Measurements from ENCODE around the gene RYK.

DNA sequence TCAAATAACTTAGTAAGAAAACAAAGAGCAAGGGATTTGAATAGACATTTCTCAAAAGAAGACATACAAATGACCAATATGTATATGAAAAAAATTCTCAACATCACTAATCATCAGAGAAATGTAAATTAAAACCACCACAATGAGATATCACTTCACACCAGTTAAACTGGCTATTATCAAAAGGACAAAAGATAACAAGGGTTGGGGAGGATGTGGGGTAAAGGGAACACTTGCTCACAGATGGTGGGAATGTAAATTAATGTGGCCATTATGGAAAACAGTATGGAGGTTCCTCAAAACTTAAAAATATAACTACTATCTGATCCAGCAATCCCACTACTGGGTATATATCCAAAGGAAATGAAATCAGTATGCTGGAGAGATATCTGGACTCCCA lies 46.0 kb upstream of the RYK start:
- TF ChIP-seq RAD21 (IDR thresholded peaks at IDR 0.05) = no peak
- TF ChIP-seq RXRA (IDR thresholded peaks at IDR 0.05) = no peak
- TF ChIP-seq YY1 (IDR thresholded peaks at IDR 0.05) = no peak
- TF ChIP-seq GABPA (IDR thresholded peaks at IDR 0.05 in 1 of 2, conservative IDR thresholded peaks at IDR 0.05 in 1 of 2) = no peak
- TF ChIP-seq, protein P1, sequence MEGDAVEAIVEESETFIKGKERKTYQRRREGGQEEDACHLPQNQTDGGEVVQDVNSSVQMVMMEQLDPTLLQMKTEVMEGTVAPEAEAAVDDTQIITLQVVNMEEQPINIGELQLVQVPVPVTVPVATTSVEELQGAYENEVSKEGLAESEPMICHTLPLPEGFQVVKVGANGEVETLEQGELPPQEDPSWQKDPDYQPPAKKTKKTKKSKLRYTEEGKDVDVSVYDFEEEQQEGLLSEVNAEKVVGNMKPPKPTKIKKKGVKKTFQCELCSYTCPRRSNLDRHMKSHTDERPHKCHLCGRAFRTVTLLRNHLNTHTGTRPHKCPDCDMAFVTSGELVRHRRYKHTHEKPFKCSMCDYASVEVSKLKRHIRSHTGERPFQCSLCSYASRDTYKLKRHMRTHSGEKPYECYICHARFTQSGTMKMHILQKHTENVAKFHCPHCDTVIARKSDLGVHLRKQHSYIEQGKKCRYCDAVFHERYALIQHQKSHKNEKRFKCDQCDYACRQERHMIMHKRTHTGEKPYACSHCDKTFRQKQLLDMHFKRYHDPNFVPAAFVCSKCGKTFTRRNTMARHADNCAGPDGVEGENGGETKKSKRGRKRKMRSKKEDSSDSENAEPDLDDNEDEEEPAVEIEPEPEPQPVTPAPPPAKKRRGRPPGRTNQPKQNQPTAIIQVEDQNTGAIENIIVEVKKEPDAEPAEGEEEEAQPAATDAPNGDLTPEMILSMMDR (IDR thresholded peaks at IDR 0.05; ENCODE audit: low read depth, low read length, missing input control) = no peak
- TF ChIP-seq, protein P2, sequence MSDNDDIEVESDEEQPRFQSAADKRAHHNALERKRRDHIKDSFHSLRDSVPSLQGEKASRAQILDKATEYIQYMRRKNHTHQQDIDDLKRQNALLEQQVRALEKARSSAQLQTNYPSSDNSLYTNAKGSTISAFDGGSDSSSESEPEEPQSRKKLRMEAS (IDR thresholded peaks at IDR 0.05) = no peak
- no peak for TF ChIP-seq HNF4A (conservative IDR thresholded peaks at IDR 0.05)
- no peak for TF ChIP-seq JUND (IDR thresholded peaks at IDR 0.05)
- TF ChIP-seq SP1 (IDR thresholded peaks at IDR 0.05) = no peak
- TF ChIP-seq, protein P3, sequence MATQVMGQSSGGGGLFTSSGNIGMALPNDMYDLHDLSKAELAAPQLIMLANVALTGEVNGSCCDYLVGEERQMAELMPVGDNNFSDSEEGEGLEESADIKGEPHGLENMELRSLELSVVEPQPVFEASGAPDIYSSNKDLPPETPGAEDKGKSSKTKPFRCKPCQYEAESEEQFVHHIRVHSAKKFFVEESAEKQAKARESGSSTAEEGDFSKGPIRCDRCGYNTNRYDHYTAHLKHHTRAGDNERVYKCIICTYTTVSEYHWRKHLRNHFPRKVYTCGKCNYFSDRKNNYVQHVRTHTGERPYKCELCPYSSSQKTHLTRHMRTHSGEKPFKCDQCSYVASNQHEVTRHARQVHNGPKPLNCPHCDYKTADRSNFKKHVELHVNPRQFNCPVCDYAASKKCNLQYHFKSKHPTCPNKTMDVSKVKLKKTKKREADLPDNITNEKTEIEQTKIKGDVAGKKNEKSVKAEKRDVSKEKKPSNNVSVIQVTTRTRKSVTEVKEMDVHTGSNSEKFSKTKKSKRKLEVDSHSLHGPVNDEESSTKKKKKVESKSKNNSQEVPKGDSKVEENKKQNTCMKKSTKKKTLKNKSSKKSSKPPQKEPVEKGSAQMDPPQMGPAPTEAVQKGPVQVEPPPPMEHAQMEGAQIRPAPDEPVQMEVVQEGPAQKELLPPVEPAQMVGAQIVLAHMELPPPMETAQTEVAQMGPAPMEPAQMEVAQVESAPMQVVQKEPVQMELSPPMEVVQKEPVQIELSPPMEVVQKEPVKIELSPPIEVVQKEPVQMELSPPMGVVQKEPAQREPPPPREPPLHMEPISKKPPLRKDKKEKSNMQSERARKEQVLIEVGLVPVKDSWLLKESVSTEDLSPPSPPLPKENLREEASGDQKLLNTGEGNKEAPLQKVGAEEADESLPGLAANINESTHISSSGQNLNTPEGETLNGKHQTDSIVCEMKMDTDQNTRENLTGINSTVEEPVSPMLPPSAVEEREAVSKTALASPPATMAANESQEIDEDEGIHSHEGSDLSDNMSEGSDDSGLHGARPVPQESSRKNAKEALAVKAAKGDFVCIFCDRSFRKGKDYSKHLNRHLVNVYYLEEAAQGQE (IDR thresholded peaks at IDR 0.05) = no peak
- no peak for TF ChIP-seq EGR1 (IDR thresholded peaks at IDR 0.05; ENCODE audit: low read depth in 2 of 2)
- TF ChIP-seq NR2F2 (IDR thresholded peaks at IDR 0.05) = no peak
- no peak for TF ChIP-seq ZBTB33 (IDR thresholded peaks at IDR 0.05)
